Natural killer cell (primary cell): ENCODE measurements around the gene SLC23A2. TPM values are rescaled to one million over a fixed set of nuclear protein-coding genes. Genes with fewer than 3 reads are reported as not detected.

Experiments used
- ATAC-seq, 3 donors: fragments of 150-1000 bp in 2 of 3; fragments of 200-7000 bp in 1 of 3; cut with Tn5 transposase; 1 replicate in 1 of 3; 2 replicates in 2 of 3; pipeline ENCODE4 v1.10.0; 2021; ENCODE audit warnings: mild to moderate bottlenecking in 2 of 3, moderate library complexity in 2 of 3
- DNase-seq, 2 donors: peaks; one replicate each; pipeline versions ENCODE4 v3.0.0 to v3.0.0-alpha.2; 2013 to 2021; ENCODE audit warnings: mixed read lengths in 1 of 2
- H3K27ac ChIP-seq: one replicate; pipeline ENCODE4 v1.5.1; 2013; ENCODE audit warnings: mild to moderate bottlenecking, low read length
- H3K27me3 ChIP-seq: one replicate; pipeline ENCODE4 v1.6.1; 2013; ENCODE audit warnings: low read length; ENCODE audit not compliant: control insufficient read depth, insufficient read depth
- H3K36me3 ChIP-seq: one replicate; pipeline ENCODE4 v1.6.1; 2013; ENCODE audit warnings: low read length; ENCODE audit not compliant: control insufficient read depth, insufficient read depth
- H3K4me1 ChIP-seq: one replicate; pipeline ENCODE4 v1.6.1; 2013; ENCODE audit warnings: low read length; ENCODE audit not compliant: control insufficient read depth, insufficient read depth
- H3K4me3 ChIP-seq: one replicate; pipeline ENCODE4 v1.5.1; 2013; ENCODE audit warnings: low read length
- H3K9me3 ChIP-seq: one replicate; pipeline ENCODE4 v1.6.1; 2013; ENCODE audit warnings: low read length; ENCODE audit not compliant: control insufficient read depth, insufficient read depth
- H3K27ac Mint-ChIP-seq, 2 donors: one replicate each; pipeline ENCODE4 v1.8.0; 2022; ENCODE audit warnings: mild to moderate bottlenecking in 2 of 2, mixed read lengths in 2 of 2, moderate library complexity in 1 of 2
- H3K27me3 Mint-ChIP-seq, 2 donors: one replicate each; pipeline ENCODE4 v1.8.0; 2022; ENCODE audit warnings: low read depth in 2 of 2, mixed read lengths in 2 of 2
- H3K36me3 Mint-ChIP-seq: one replicate; pipeline ENCODE4 v1.8.0; 2022; ENCODE audit warnings: mixed read lengths
- H3K4me1 Mint-ChIP-seq, 2 donors: one replicate each; pipeline ENCODE4 v1.8.0; 2022; ENCODE audit warnings: mixed read lengths in 2 of 2
- H3K4me3 Mint-ChIP-seq: one replicate; pipeline ENCODE4 v1.8.0; 2022; ENCODE audit warnings: mild to moderate bottlenecking, moderate library complexity, mixed read lengths
- H3K9me3 Mint-ChIP-seq, 2 donors: one replicate each; pipeline ENCODE4 v1.8.0; 2022; ENCODE audit warnings: mixed read lengths in 2 of 2
- CTCF ChIP-seq: fragments of 200-600 bp; IDR thresholded peaks from one replicate; pipeline ENCODE4 v1.8.0; 2022; ENCODE audit warnings: antibody characterized with exemption
- WGBS: methylation state at CpG from one replicate; pipeline ENCODE4 v1.1.7; 2013; ENCODE audit warnings: missing lambda C conversion rate; ENCODE audit not compliant: insufficient coverage; 5-methylcytosine and 5-hydroxymethylcytosine counted together
- intact Hi-C: fragments of 100-400 bp; cut with micrococcal nuclease; formaldehyde crosslinking; loops from one replicate; pipeline ENCODE4 v1.14.2; 2022
- total RNA-seq, 4 donors: library from RNA; stranded (reverse); fragments of 120-200 nt in 1 of 4; gene quantifications; one replicate each; pipeline versions ENCODE4 v1.2.3 to v1.2.4, GENCODE V29; 2013 to 2022

The SLC23A2 gene
- total RNA-seq, 3 donors from 2014 or later (not counting 1 experiment from before 2014, with no cell fraction given) = 21.8 to 31.5 (median 26.0) TPM

GRCh38 chr20:4896119-4896702 is 105.1 kb downstream of the SLC23A2 start:
- Mint-ChIP-seq H3K27ac (no peak overlapping the region), H3K27me3 (no peaks in the 10 kb centered on the region), H3K4me1 (peaks cover 34 to 40% of the 10 kb centered on the region in 2 donors), H3K9me3 (no peaks in the 10 kb centered on the region), H3K36me3 (peaks cover 8% of the 10 kb centered on the region), H3K4me3 (no peak overlapping the region)
- Histone ChIP-seq H3K9me3 (no peaks in the 10 kb centered on the region), H3K4me3 (no peak overlapping the region), H3K27ac (no peak overlapping the region), H3K4me1 (peaks cover 31% of the 10 kb centered on the region), H3K27me3 (no peaks in the 10 kb centered on the region), H3K36me3 (peaks cover 13% of the 10 kb centered on the region)
- no peak for TF ChIP-seq CTCF
- no peak for DNase-seq
- 88% methylated on average over 16 of the region's 16 CpGs for WGBS
- ATAC-seq = no peak
- intact Hi-C loops = no loop called here

- no peak overlapping the region for H3K27ac ChIP-seq
- peaks cover 9% of the 10 kb centered on the region for H3K36me3 ChIP-seq
- no peaks in the 10 kb centered on the region for H3K9me3 ChIP-seq
- H3K27me3 ChIP-seq = no peaks in the 10 kb centered on the region
- Mint-ChIP-seq H3K9me3 (no peaks in the 10 kb centered on the region), H3K4me1 (peaks cover 34 to 40% of the 10 kb centered on the region in 2 donors), H3K4me3 (no peak overlapping the region), H3K27me3 (no peaks in the 10 kb centered on the region), H3K27ac (peak overlapping the region in 1 of 2 donors; percentile 51), H3K36me3 (peaks cover 8% of the 10 kb centered on the region)
- TF ChIP-seq CTCF = no peak
- H3K4me1 ChIP-seq = peaks cover 31% of the 10 kb centered on the region
- 75% methylated on average over 8 of the region's 8 CpGs for WGBS
- no peak overlapping the region for H3K4me3 ChIP-seq
- intact Hi-C loops = no loop called here
- no peak for ATAC-seq
- no peak for DNase-seq
These were observed 106.3 kb downstream of the SLC23A2 start for GRCh38 chr20:4894981-4895381.

GRCh38 chr20:4894409-4894808 is 106.9 kb downstream of the SLC23A2 start:
- no peak overlapping the region for H3K4me3 ChIP-seq
- no peaks in the 10 kb centered on the region for H3K9me3 Mint-ChIP-seq
- intact Hi-C loops = no loop called here
- ATAC-seq = peak in 1 of 3 donors; percentile 37
- no peaks in the 10 kb centered on the region for H3K27me3 Mint-ChIP-seq
- peaks cover 8% of the 10 kb centered on the region for H3K36me3 Mint-ChIP-seq
- no peak overlapping the region for H3K27ac ChIP-seq
- H3K4me1 Mint-ChIP-seq = peaks cover 34 to 40% of the 10 kb centered on the region in 2 donors
- 68% methylated on average over 3 of the region's 3 CpGs for WGBS
- peaks cover 8% of the 10 kb centered on the region for H3K36me3 ChIP-seq
- no peak for TF ChIP-seq CTCF
- peak overlapping the region in 1 of 2 donors; percentile 51 for H3K27ac Mint-ChIP-seq
- no peak overlapping the region for H3K4me3 Mint-ChIP-seq
- H3K4me1 ChIP-seq = peaks cover 31% of the 10 kb centered on the region
- H3K9me3 ChIP-seq = no peaks in the 10 kb centered on the region
- H3K27me3 ChIP-seq = no peaks in the 10 kb centered on the region
- DNase-seq = no peak

- Histone ChIP-seq H3K27me3 (no peaks in the 10 kb centered on the region), H3K36me3 (peaks cover 4% of the 10 kb centered on the region), H3K4me1 (peaks cover 31% of the 10 kb centered on the region), H3K27ac (no peak overlapping the region), H3K4me3 (no peak overlapping the region), H3K9me3 (no peaks in the 10 kb centered on the region)
- no peak for DNase-seq
- Mint-ChIP-seq H3K36me3 (peaks cover 5% of the 10 kb centered on the region), H3K9me3 (no peaks in the 10 kb centered on the region), H3K27me3 (no peaks in the 10 kb centered on the region), H3K27ac (no peak overlapping the region), H3K4me1 (peaks cover 32 to 34% of the 10 kb centered on the region in 2 donors), H3K4me3 (no peak overlapping the region)
- 97% methylated on average over 7 of the region's 7 CpGs for WGBS
- intact Hi-C loops = no loop called here
- no peak for TF ChIP-seq CTCF
- no peak for ATAC-seq
These were observed 107.6 kb downstream of the SLC23A2 start for GRCh38 chr20:4893709-4894108.
